Activated naive CD8-positive, alpha-beta T cell treated with anti-CD3 and anti-CD28 coated beads, Interleukin-2, amount 10 ng/mL, durations not matched to agents 7 days and 5 days (primary cell): ENCODE data around the gene CSTB. TPM values are rescaled to one million over a fixed set of nuclear protein-coding genes. Genes with fewer than 3 reads are reported as not detected.

Experiments
- ATAC-seq: fragments of 150-1000 bp; cut with Tn5 transposase; one replicate; pipeline ENCODE4 v1.10.0; 2021; ENCODE audit warnings: low read depth, moderate library complexity
- POLR2A ChIA-PET: fragments of 350-600 bp; sonication (Branson Sonifier 250); formaldehyde crosslinking; loops from one replicate; lab custom pipeline; 2021; ENCODE audit warnings: antibody characterized with exemption; lab: Charles Lee
- DNase-seq: peaks from one replicate; pipeline ENCODE4 v3.0.0; 2021
- H3K27ac Mint-ChIP-seq: one replicate; pipeline ENCODE4 v1.8.0; 2022; ENCODE audit warnings: mild to moderate bottlenecking, mixed read lengths
- H3K27me3 Mint-ChIP-seq: one replicate; pipeline ENCODE4 v1.8.0; 2022; ENCODE audit warnings: mild to moderate bottlenecking, moderate library complexity, mixed read lengths
- H3K36me3 Mint-ChIP-seq: one replicate; pipeline ENCODE4 v1.8.0; 2021; ENCODE audit warnings: mild to moderate bottlenecking, mixed read lengths
- H3K4me1 Mint-ChIP-seq: one replicate; pipeline ENCODE4 v1.8.0; 2021; ENCODE audit warnings: mixed read lengths
- H3K4me3 Mint-ChIP-seq: one replicate; pipeline ENCODE4 v1.8.0; 2022; ENCODE audit warnings: mild to moderate bottlenecking, moderate library complexity, mixed read lengths
- H3K9me3 Mint-ChIP-seq: one replicate; pipeline ENCODE4 v1.8.0; 2021; ENCODE audit warnings: mixed read lengths
- total RNA-seq, 2 experiments: library from RNA; stranded (reverse); gene quantifications; one replicate each; pipeline ENCODE4 v1.2.3, GENCODE V29; 2021

The CSTB gene
- total RNA-seq, 2 experiments from 2014 or later, result 59.5 to 60.2 TPM

- Mint-ChIP-seq H3K9me3 (no peaks in the 10 kb centered on the region), H3K36me3 (peaks cover 14% of the 10 kb centered on the region), H3K4me3 (no peak overlapping the region), H3K27ac (no peak overlapping the region), H3K4me1 (peaks cover 15% of the 10 kb centered on the region), H3K27me3 (no peaks in the 10 kb centered on the region)
- DNase-seq, result no peak
- POLR2A ChIA-PET, result no interaction called here
- no peak for ATAC-seq
Measured at GRCh38 chr21:43792406-43792805, 16.3 kb upstream of the CSTB start.

GRCh38 chr21:43790010-43790524 is 14.0 kb upstream of the CSTB start:
- peaks cover 10% of the 10 kb centered on the region for H3K36me3 Mint-ChIP-seq
- no peaks in the 10 kb centered on the region for H3K9me3 Mint-ChIP-seq
- peak overlapping the region; percentile 89 for H3K27ac Mint-ChIP-seq
- DNase-seq, result no peak
- no peak for ATAC-seq
- no peaks in the 10 kb centered on the region for H3K27me3 Mint-ChIP-seq
- POLR2A ChIA-PET, result interaction anchor here (0.9 to 1.5 kb wide), 7 partner anchors 9 to 73 kb away, joined by 3 to 4 read pairs (median 3); no protein-coding TSS in a partner anchor
- peaks cover 16% of the 10 kb centered on the region for H3K4me1 Mint-ChIP-seq
- peak overlapping the region; percentile 93 for H3K4me3 Mint-ChIP-seq

GRCh38 chr21:43789276-43790009 is 13.3 kb upstream of the CSTB start, which contains the start of gene RRP1:
Gene RRP1 (plus strand): TSS chr21:43789577. CDS start chr21:43789630, 53 bp downstream.
- H3K4me3 Mint-ChIP-seq, result peak within 1 kb of the TSS; percentile 93
- DNase-seq, result peak; percentile 100
- no peaks in the 10 kb centered on the region for H3K9me3 Mint-ChIP-seq
- POLR2A ChIA-PET, result interaction anchor here (0.9 to 1.5 kb wide), 10 partner anchors 9 to 74 kb away, joined by 3 to 6 read pairs (median 3); no protein-coding TSS in a partner anchor
- peak within 1 kb of the TSS; percentile 89 for H3K27ac Mint-ChIP-seq
- H3K36me3 Mint-ChIP-seq, result peaks cover 10% of the 10 kb centered on the region
- H3K4me1 Mint-ChIP-seq, result peaks cover 16% of the 10 kb centered on the region
- peak; percentile 93 for ATAC-seq
- no peaks in the 10 kb centered on the region for H3K27me3 Mint-ChIP-seq

DNA sequence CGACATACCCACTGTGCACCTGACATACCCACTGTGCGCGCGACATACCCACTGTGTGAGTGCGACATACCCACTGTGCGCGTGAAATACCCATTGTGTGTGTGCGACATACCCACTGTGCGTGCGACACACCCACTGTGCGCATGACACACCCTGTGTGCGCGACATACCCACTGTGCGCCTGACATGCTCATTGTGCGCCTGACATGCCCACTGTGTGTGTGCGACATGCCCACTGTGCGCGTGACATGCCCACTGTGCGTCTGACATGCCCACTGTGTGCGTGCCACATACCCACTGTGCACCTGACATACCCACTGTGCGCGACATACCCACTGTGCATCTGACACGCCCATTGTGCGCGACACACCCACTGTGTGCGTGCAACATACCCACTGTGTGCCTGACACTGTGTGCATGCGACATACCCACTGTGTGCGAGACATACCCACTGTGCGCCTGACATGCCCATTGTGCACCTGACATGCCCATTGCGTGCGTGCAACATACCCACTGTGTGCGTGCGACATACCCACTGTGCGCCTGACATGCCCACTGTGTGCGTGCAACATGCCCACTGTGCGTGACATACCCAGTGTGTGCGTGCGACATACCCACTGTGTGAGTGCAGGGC is 10.8 kb upstream of the CSTB start:
- POLR2A ChIA-PET, result no interaction called here
- no peak for ATAC-seq
- H3K27me3 Mint-ChIP-seq, result no peaks in the 10 kb centered on the region
- H3K36me3 Mint-ChIP-seq, result peaks cover 2% of the 10 kb centered on the region
- H3K27ac Mint-ChIP-seq, result no peak overlapping the region
- peaks cover 35% of the 10 kb centered on the region for H3K4me1 Mint-ChIP-seq
- no peak overlapping the region for H3K4me3 Mint-ChIP-seq
- no peak for DNase-seq
- no peaks in the 10 kb centered on the region for H3K9me3 Mint-ChIP-seq

DNA sequence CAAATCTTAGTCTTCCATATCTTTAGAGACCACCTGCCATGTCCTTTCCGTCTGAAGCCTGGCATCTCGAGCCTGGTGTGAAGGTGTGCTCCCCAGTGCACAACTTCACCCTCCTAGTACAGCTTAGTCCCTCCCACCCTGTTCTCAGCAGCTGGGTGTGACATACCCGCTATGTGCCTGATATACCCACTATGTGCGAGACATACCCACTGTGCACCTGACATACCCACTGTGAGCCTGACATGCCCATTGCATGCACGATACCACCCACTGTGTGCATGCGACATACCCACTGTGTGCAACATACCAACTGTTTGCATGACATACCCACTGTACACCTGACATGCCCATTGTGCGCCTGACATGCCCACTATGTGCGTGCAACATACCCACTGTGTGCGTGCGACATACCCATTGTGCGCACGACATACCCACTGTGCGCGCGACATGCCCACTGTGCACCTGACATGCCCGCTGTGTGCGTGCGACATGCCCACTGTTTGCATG is 10.2 kb upstream of the CSTB start:
- POLR2A ChIA-PET, result no interaction called here
- no peak overlapping the region for H3K27ac Mint-ChIP-seq
- ATAC-seq (no peak), DNase-seq (no peak)
- peaks cover 37% of the 10 kb centered on the region for H3K4me1 Mint-ChIP-seq
- H3K27me3 Mint-ChIP-seq, result no peaks in the 10 kb centered on the region
- no peaks in the 10 kb centered on the region for H3K36me3 Mint-ChIP-seq
- no peaks in the 10 kb centered on the region for H3K9me3 Mint-ChIP-seq
- no peak overlapping the region for H3K4me3 Mint-ChIP-seq

GRCh38 chr21:43785134-43785533 is 9.0 kb upstream of the CSTB start:
- Mint-ChIP-seq H3K4me1 (peaks cover 33% of the 10 kb centered on the region), H3K27me3 (no peaks in the 10 kb centered on the region), H3K27ac (no peak overlapping the region), H3K4me3 (no peak overlapping the region), H3K36me3 (no peaks in the 10 kb centered on the region), H3K9me3 (no peaks in the 10 kb centered on the region)
- DNase-seq, result no peak
- POLR2A ChIA-PET, result no interaction called here
- ATAC-seq, result no peak

DNA sequence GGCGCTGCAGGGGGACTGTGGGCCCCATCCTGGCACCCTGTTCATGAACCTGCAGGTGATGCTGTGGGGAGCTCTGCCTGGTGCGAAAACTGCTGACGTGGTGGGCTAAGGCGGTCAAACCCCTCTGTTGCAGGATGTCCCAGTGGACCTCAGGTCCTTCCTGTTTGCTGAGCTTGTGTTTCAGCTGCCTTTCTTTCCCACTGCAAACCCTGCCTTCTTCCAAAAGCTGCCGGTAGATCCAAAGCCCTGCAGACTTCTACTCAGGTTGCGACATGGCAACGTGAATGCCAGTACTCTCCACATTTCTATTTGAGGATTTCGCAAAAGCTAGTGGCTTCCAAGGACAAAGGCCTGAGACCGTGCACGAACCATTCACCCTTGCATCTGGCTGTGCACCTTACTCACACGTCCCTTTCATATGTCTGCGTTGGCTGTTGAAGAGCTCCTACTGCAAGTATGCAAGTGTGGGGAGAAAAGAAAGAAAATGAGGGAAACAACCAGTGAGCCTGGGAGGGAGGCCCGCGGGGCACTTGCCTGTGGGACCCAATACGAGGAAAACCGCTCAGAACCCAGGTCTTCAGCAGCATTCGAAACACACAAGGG is 7.1 kb upstream of the CSTB start:
- ATAC-seq (no peak), DNase-seq (no peak)
- Mint-ChIP-seq H3K27ac (peak overlapping the region; percentile 75), H3K27me3 (no peaks in the 10 kb centered on the region), H3K36me3 (no peaks in the 10 kb centered on the region), H3K4me1 (peaks cover 43% of the 10 kb centered on the region), H3K9me3 (no peaks in the 10 kb centered on the region), H3K4me3 (peak overlapping the region; percentile 31)
- POLR2A ChIA-PET, result no interaction called here

DNA sequence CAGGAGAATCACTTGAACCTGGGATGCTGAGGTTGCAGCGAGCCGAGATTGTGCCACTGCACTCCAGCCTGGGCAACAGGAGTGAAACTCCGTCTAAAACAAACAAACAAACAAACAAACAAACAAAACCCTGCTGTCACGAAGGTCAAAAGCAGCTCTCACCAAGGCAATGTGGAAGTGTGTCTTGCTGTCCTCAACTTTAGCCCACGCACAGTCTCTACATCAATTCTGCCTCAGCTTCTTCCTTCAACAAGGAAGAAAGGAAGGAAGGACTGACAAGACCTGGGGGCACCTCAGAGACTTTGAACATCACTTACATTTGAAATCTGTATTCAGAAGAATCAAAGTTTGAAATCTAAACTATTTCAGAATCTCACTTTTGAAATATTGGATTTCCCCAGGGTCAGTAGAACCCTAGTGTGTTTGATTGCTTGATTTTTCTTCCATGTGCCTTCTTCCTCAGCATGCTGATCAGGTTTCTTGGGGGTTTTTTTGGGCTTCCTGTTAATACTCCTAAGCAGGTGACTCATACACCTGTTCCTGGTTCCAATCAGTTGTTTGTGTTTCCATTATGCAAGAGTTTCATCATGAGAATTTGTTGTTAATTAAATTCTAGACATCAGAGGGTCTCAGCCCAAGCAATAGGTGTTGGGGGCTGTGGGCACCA is 6.5 kb upstream of the CSTB start:
- H3K4me1 Mint-ChIP-seq, result peaks cover 46% of the 10 kb centered on the region
- POLR2A ChIA-PET, result no interaction called here

GRCh38 chr21:43781846-43782245 is 5.7 kb upstream of the CSTB start:
- Mint-ChIP-seq H3K4me3 (no peak overlapping the region), H3K36me3 (no peaks in the 10 kb centered on the region), H3K9me3 (no peaks in the 10 kb centered on the region), H3K27me3 (no peaks in the 10 kb centered on the region), H3K4me1 (peaks cover 47% of the 10 kb centered on the region), H3K27ac (no peak overlapping the region)
- POLR2A ChIA-PET, result no interaction called here
- DNase-seq (no peak), ATAC-seq (no peak)

More for the DNA sequence above, 6.5 kb upstream of the CSTB start:
- H3K9me3 Mint-ChIP-seq, result no peaks in the 10 kb centered on the region
- DNase-seq (no peak), ATAC-seq (no peak)
- peak overlapping the region; percentile 75 for H3K27ac Mint-ChIP-seq
- H3K4me3 Mint-ChIP-seq, result peak overlapping the region; percentile 31
- H3K36me3 Mint-ChIP-seq, result no peaks in the 10 kb centered on the region
- no peaks in the 10 kb centered on the region for H3K27me3 Mint-ChIP-seq

DNA sequence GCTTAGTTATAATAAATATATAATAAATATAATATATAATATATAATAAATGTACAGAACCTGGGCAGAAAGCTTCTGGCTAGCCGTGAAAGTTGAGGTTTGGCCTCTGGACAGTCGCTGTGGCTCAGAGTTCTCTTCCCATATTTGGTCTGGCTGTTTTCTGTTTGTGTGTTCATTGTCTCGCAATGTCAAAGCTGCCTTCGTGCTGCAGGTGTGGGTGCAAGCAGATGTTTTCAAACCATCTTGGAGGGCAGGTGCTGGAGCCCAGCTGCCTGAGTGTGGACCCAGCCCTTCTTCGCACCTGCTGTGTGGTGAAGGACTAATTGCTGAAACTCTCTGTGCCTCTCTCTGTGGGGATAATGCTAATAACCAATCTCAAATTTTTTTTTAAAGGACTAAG is 3.6 kb upstream of the CSTB start:
- Mint-ChIP-seq H3K4me3 (peak overlapping the region; percentile 86), H3K27ac (no peak overlapping the region), H3K36me3 (peaks cover under 1% of the 10 kb centered on the region), H3K4me1 (peaks cover 54% of the 10 kb centered on the region), H3K9me3 (no peaks in the 10 kb centered on the region), H3K27me3 (no peaks in the 10 kb centered on the region)
- no peak for ATAC-seq
- POLR2A ChIA-PET, result interaction anchor here (1.3 to 1.4 kb wide), 2 partner anchors 9 to 62 kb away, joined by 3 to 6 read pairs; no protein-coding TSS in a partner anchor
- DNase-seq, result no peak

- peak; percentile 56 for DNase-seq
- Mint-ChIP-seq H3K36me3 (peaks cover 6% of the 10 kb centered on the region), H3K4me3 (peak overlapping the region; percentile 86), H3K27ac (peak overlapping the region; percentile 96), H3K4me1 (peaks cover 56% of the 10 kb centered on the region), H3K9me3 (no peaks in the 10 kb centered on the region), H3K27me3 (no peaks in the 10 kb centered on the region)
- ATAC-seq, result peak; percentile 51
- POLR2A ChIA-PET, result interaction anchor here (1.1 kb wide), 1 partner anchor 10 kb away, joined by 4 read pairs; the partner anchor contains the start of gene RRP1
Measured at GRCh38 chr21:43778469-43779335, 2.6 kb upstream of the CSTB start.

- POLR2A ChIA-PET, result interaction anchor here (0.7 to 1.1 kb wide), 2 partner anchors 11 to 1872 kb away, joined by 3 to 4 read pairs; partner anchors contain the start of gene RRP1
- Mint-ChIP-seq H3K36me3 (peaks cover 11% of the 10 kb centered on the region), H3K4me3 (peak overlapping the region; percentile 86), H3K4me1 (peaks cover 49% of the 10 kb centered on the region), H3K9me3 (no peaks in the 10 kb centered on the region), H3K27ac (peak overlapping the region; percentile 96), H3K27me3 (no peaks in the 10 kb centered on the region)
- DNase-seq (no peak), ATAC-seq (no peak)
Measured at GRCh38 chr21:43777953-43778352, 1.8 kb upstream of the CSTB start.
